ENCODE data around the gene SPCS3. TPM values are rescaled to one million over a fixed set of nuclear protein-coding genes. Genes with fewer than 3 reads are reported as not detected.

SPCS3 gene
- total and polyA plus RNA-seq, 2 experiments from 2014 or later = 102 to 148 TPM

- Histone ChIP-seq H3K27me3 (no peaks in the 10 kb centered on the region), H3K27ac (no peak overlapping the region), H3K9me2 (replicated peaks; ENCODE audit: insufficient read depth) (no peaks in the 10 kb centered on the region), H3K9me3 (ENCODE audit: low read depth) (no peaks in the 10 kb centered on the region), H3K36me3 (replicated peaks; ENCODE audit: insufficient read depth, low read depth) (no peaks in the 10 kb centered on the region), H4K20me1 (ENCODE audit: insufficient read depth, poor library complexity, severe bottlenecking) (no peaks in the 10 kb centered on the region), H2AFZ (no peak overlapping the region), H3K79me2 (no peaks in the 10 kb centered on the region), H3K4me2 (no peak overlapping the region), H3K4me3 (no peak overlapping the region), H3K4me1 (ENCODE audit: insufficient read depth) (no peaks in the 10 kb centered on the region)
- WGBS (ENCODE audit: low lambda C conversion rate, missing lambda C conversion rate) = 97% methylated on average over 5 of the region's 5 CpGs
- DNase-seq (ENCODE audit: low spot score) = no peak
- TF ChIP-seq CTCF (IDR thresholded peaks at IDR 0.05; ENCODE audit: poor library complexity) = no peak
- no peak for TF ChIP-seq EZH2phosphoT487 (IDR thresholded peaks at IDR 0.05; ENCODE audit: low read depth, severe bottlenecking, unreplicated experiment)
- TF ChIP-seq EZH2 (IDR thresholded peaks at IDR 0.05; ENCODE audit: borderline replicate concordance) = no peak
These were observed 30.9 kb downstream of the SPCS3 start for GRCh38 chr4:176350671-176351070.

- WGBS (ENCODE audit: low lambda C conversion rate, missing lambda C conversion rate) = 80% methylated on average over 1 of the region's 1 CpG
These were observed 35.1 kb downstream of the SPCS3 start for GRCh38 chr4:176354884-176355283.

GRCh38 chr4:176357359-176358082 lies 37.8 kb downstream of the SPCS3 start:
- Histone ChIP-seq H3K9me3 (ENCODE audit: low read depth) (no peaks in the 10 kb centered on the region), H3K9me2 (replicated peaks; ENCODE audit: insufficient read depth) (no peaks in the 10 kb centered on the region), H3K4me3 (no peak overlapping the region), H3K79me2 (no peaks in the 10 kb centered on the region), H4K20me1 (ENCODE audit: insufficient read depth, poor library complexity, severe bottlenecking) (no peaks in the 10 kb centered on the region), H2AFZ (no peak overlapping the region), H3K27ac (no peak overlapping the region), H3K36me3 (replicated peaks; ENCODE audit: insufficient read depth, low read depth) (no peaks in the 10 kb centered on the region), H3K4me1 (ENCODE audit: insufficient read depth) (no peaks in the 10 kb centered on the region), H3K27me3 (no peaks in the 10 kb centered on the region), H3K4me2 (no peak overlapping the region)
- no peak for DNase-seq (ENCODE audit: low spot score)
- 53% methylated on average over 4 of the region's 4 CpGs for WGBS (ENCODE audit: low lambda C conversion rate, missing lambda C conversion rate)
- no peak for TF ChIP-seq EZH2phosphoT487 (IDR thresholded peaks at IDR 0.05; ENCODE audit: low read depth, severe bottlenecking, unreplicated experiment)
- TF ChIP-seq CTCF (IDR thresholded peaks at IDR 0.05; ENCODE audit: poor library complexity) = no peak
- no peak for TF ChIP-seq EZH2 (IDR thresholded peaks at IDR 0.05; ENCODE audit: borderline replicate concordance)

More at GRCh38 chr4:176354884-176355283, 35.1 kb downstream of the SPCS3 start:
- no peaks in the 10 kb centered on the region for H3K9me2 ChIP-seq (replicated peaks; ENCODE audit: insufficient read depth)
- no peak overlapping the region for H2AFZ ChIP-seq
- H4K20me1 ChIP-seq (ENCODE audit: insufficient read depth, poor library complexity, severe bottlenecking) = no peaks in the 10 kb centered on the region
- DNase-seq (ENCODE audit: low spot score) = no peak
- no peaks in the 10 kb centered on the region for H3K27me3 ChIP-seq
- TF ChIP-seq EZH2 (IDR thresholded peaks at IDR 0.05; ENCODE audit: borderline replicate concordance) (no peak), CTCF (IDR thresholded peaks at IDR 0.05; ENCODE audit: poor library complexity) (no peak), EZH2phosphoT487 (IDR thresholded peaks at IDR 0.05; ENCODE audit: low read depth, severe bottlenecking, unreplicated experiment) (no peak)
- H3K36me3 ChIP-seq (replicated peaks; ENCODE audit: insufficient read depth, low read depth) = no peaks in the 10 kb centered on the region
- no peak overlapping the region for H3K27ac ChIP-seq
- no peaks in the 10 kb centered on the region for H3K4me1 ChIP-seq (ENCODE audit: insufficient read depth)
- no peak overlapping the region for H3K4me2 ChIP-seq
- no peak overlapping the region for H3K4me3 ChIP-seq
- no peaks in the 10 kb centered on the region for H3K79me2 ChIP-seq
- H3K9me3 ChIP-seq (ENCODE audit: low read depth) = no peaks in the 10 kb centered on the region
